ENCODE data around the gene CPZ. TPM values are rescaled to one million over a fixed set of nuclear protein-coding genes. Genes with fewer than 3 reads are reported as not detected.

CPZ gene
- total and polyA plus RNA-seq, 10 of the 15 experiments (the other 5 are each of a cell fraction or from before 2014, with no cell fraction given), result not detected

DNA sequence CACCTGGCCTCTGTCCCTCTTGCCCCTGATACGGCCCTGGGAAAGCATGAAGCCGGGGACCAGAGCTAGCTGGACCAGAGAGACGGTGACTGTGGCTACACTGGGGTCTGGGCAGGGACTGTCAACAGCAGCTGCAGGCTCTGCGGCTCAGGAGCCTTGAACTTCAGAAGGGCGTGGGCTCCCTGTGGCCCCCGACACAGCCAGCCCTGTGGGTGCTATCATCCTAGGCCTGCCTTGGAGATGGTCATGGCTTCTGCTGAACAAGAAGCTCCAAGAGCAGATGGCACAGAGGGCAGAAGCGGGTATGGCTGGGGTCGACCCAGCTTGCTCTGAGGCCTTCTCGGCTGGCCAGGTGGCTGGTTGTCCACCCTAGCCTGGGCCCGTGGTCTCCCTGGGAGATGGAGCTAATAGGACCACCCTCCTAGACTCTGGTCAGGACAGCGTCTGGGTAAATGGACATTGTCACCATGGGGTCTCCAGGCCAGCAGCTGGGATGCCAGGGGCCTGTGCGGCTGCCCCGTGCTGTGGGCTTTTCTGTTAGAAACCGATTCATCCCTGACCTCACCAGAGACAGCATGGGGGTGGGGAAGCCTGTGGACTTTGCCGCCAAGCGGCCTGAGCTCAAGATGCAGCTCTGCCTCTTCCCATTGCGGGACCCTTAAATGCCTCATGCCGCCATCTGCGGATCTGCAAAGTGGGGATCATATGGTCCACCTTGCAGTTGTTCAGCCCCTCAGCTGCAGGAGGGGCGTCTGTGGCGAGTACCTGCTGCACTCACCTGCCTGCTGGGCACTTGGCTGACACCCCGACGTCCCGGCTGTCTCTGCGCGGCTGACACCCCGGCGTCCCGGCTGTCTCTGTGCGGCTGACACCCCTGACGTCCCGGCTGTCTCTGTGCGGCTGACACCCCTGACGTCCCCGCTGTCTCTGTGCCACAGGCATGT lies 21.1 kb downstream of the CPZ start (continued):
- no peak for TF ChIP-seq ZNF687 (IDR thresholded peaks at IDR 0.05)
- no peak for TF ChIP-seq HCFC1 (IDR thresholded peaks at IDR 0.05; ENCODE audit: low read length)
- TF ChIP-seq GATAD2B (conservative IDR thresholded peaks at IDR 0.05; ENCODE audit: low read depth), result no peak
- TF ChIP-seq ZNF622 (IDR thresholded peaks at IDR 0.05), result no peak
- no peak for TF ChIP-seq ASH2L (IDR thresholded peaks at IDR 0.05; ENCODE audit: borderline replicate concordance, low read depth)
- no peak for TF ChIP-seq PBX3 (IDR thresholded peaks at IDR 0.05; ENCODE audit: insufficient replicate concordance, low read depth, low read length)
- no peak for TF ChIP-seq REST (IDR thresholded peaks at IDR 0.05; ENCODE audit: low read depth, low read length)
- TF ChIP-seq, protein P1, sequence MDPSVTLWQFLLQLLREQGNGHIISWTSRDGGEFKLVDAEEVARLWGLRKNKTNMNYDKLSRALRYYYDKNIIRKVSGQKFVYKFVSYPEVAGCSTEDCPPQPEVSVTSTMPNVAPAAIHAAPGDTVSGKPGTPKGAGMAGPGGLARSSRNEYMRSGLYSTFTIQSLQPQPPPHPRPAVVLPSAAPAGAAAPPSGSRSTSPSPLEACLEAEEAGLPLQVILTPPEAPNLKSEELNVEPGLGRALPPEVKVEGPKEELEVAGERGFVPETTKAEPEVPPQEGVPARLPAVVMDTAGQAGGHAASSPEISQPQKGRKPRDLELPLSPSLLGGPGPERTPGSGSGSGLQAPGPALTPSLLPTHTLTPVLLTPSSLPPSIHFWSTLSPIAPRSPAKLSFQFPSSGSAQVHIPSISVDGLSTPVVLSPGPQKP (IDR thresholded peaks at IDR 0.05; ENCODE audit: low read depth, low read length), result no peak
- no peak for TF ChIP-seq FOS (IDR thresholded peaks at IDR 0.05; ENCODE audit: borderline replicate concordance, extremely low read depth, insufficient read length)
- TF ChIP-seq ATF2 (IDR thresholded peaks at IDR 0.05; ENCODE audit: low read length), result no peak
- TF ChIP-seq SRF (IDR thresholded peaks at IDR 0.05; ENCODE audit: low read depth in 2 of 2, low read length in 2 of 2), result no peak
- TF ChIP-seq ETV6 (conservative IDR thresholded peaks at IDR 0.05 in 1 of 2, IDR thresholded peaks at IDR 0.05 in 1 of 2; ENCODE audit: borderline replicate concordance in 1 of 2, low read depth in 1 of 2), result no peak

Data from GM12878 (cell line).